Measurements from ENCODE around the gene LANCL2.

DNA sequence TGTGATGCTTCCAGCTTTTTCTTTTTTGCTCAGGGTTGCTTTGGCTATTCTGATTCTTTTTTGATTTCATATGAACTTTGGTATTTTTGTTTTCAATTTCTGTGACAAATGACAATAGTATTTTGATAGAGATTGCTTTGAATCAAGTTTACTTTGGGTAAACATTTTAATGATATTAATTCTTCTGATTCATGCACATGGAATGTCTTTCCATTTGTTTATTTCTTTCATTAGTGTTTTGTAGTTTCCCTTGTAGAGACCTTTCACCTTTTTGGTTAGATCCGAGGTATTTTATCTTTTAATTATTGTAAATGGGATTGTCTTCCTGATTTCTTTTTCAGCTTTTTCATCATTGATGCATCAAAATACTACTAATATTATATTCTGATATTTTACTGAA is 93.2 kb downstream of the LANCL2 start:
- TF ChIP-seq, protein P1, sequence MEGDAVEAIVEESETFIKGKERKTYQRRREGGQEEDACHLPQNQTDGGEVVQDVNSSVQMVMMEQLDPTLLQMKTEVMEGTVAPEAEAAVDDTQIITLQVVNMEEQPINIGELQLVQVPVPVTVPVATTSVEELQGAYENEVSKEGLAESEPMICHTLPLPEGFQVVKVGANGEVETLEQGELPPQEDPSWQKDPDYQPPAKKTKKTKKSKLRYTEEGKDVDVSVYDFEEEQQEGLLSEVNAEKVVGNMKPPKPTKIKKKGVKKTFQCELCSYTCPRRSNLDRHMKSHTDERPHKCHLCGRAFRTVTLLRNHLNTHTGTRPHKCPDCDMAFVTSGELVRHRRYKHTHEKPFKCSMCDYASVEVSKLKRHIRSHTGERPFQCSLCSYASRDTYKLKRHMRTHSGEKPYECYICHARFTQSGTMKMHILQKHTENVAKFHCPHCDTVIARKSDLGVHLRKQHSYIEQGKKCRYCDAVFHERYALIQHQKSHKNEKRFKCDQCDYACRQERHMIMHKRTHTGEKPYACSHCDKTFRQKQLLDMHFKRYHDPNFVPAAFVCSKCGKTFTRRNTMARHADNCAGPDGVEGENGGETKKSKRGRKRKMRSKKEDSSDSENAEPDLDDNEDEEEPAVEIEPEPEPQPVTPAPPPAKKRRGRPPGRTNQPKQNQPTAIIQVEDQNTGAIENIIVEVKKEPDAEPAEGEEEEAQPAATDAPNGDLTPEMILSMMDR (IDR thresholded peaks at IDR 0.05), result no peak
- TF ChIP-seq POLR2A (IDR thresholded peaks at IDR 0.05), result no peak
